ENCODE data around the gene PPP1R9A.

The PPP1R9A gene

GRCh38 chr7:95267754-95268153 lies 360.4 kb downstream of the PPP1R9A start:
- DNase-seq = no peak

DNA sequence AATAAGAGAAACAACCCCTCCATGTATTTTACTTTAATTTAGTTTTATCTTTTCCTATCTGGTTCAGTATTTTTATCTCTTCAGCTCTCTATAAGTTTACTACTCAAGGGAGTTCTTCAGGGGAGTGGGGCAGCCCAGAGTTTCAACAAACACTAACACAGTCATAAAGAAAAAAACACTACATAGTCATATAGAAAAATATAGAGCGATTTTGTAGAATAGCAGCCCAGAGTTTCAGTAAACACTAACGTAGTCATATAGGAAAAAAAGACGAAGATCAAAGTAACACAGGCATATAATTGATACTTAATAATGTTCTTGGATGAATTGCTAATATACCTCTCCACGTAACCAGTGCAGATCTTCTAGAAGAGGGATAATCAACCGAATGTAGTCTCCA lies 362.2 kb downstream of the PPP1R9A start:
- no peak for DNase-seq

DNA sequence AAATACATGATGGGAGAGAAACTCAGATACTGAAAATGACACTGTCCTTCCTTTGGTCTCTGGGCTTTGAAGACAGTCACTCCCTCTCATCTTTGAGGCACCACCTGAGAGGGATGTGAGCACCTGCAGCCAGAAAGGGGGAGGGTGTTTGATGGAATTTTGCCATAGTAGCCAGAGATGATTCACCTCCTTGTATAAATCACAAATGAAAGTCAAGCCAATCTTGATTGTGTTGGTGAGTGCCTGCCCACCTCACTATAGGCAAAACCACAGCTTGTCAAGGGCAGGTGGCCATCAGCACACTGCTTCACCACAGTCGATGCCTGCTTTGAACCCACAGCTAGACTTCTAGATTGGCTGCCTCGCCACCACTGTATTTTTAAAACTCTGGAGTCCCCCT lies 368.7 kb downstream of the PPP1R9A start:
- DNase-seq = no peak

GRCh38 chr7:95279417-95279816 lies 372.0 kb downstream of the PPP1R9A start:
- no peak for DNase-seq

DNA sequence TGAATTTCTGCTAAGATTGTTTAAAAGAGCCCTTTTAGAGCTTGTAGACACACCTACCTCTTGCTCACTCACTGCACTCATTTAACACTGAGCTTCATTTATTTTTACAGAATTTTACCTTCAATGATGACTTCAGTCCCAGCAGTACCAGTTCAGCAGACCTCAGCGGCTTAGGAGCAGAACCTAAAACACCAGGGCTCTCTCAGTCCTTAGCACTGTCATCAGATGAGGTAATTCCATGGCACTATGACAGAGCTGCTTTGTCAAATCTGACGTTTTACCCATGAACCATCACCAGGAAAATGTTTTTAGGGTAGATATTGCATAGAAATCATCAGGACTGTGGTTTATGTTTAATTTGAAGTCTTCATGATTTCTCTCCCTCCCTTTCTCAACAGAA lies 378.7 kb downstream of the PPP1R9A start:
- no peak for DNase-seq

- no peak for DNase-seq
Measured at GRCh38 chr7:95290166-95290830, 382.9 kb downstream of the PPP1R9A start.

DNA sequence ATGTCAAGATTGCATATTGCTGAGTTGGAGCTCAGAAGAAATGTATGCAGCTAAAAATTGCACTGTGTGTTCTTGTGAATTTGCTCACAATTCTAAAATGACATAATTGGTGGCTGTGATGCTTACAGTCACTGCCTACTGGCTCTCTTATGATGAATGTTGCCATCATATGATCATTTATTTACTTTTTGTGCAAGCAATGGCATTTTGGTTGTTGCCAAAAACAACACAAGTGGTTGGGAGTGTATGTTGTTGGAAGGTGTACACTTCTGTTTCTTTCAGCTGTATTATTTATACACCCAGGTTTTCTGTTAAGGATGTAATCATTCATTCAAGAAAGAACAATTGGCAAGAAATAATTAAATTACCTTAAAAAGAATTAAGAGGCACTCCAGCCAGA lies 388.0 kb downstream of the PPP1R9A start:
- DNase-seq = no peak

- DNase-seq = no peak
Measured at GRCh38 chr7:95296456-95296855, 389.1 kb downstream of the PPP1R9A start.

DNA sequence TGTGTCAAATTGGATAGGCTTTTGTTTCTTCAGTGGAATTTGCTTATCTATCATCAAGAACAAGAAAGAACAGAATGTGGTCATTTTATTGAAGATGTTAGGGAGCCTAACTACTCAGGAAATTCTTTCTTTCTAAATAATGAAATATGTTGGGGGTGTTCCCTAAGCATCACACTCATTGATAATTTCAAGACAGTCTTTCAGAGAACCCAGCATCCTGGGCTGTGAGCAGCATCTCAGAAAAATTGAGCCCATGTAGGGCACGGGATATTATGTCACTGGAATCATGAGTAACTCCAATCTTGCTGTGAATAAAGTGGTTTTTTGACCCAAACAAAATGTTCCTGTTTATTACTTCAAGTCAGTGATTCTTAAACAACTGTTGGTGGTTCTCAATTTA lies 389.6 kb downstream of the PPP1R9A start:
- no peak for DNase-seq

GRCh38 chr7:95298091-95298490 lies 390.7 kb downstream of the PPP1R9A start:
- DNase-seq = no peak

DNA sequence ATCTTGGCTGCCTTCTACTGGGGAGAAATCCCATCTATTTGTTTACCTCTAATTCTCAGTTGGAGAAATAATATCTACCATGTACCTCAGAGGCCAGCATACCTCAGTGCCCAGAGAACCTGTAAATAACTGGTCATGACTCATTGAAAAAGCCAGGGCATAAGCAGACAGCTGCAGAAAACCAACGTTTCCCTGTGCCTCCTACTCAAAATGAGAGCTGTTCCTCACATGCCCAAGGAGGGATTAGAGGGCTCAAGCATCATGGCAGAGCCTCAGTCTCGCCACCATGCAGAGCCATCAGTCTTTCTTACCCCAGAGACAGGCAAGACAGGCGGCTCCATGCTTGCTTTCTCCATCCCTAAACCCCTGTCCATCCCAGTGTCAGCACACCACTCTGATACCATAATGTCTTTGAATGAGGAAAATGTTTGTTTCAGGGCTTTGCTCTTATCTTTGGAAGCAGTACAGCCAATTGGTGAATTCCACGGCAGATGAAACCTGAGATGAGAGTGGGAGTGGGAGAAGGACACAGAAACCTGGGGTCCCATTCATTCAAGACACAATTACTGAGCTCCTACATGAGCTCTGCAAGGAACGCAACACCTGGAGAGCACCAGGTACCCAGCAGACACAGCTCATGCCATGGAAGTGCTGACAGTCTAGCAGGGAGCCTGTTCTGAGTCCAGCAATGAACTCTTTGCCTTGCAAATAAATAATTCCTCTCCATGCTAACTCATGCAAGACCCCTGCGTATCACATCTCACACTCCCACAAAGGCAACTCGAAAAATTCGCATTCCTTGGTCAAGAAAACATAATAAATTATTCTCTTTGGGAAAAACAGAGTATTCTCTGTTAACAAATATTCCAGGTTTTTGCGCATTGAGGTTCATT lies 395.9 kb downstream of the PPP1R9A start:
- DNase-seq = no peak

GRCh38 chr7:95304990-95305389 lies 397.6 kb downstream of the PPP1R9A start:
- no peak for DNase-seq

GRCh38 chr7:95309951-95310350 lies 402.6 kb downstream of the PPP1R9A start:
- no peak for DNase-seq

DNA sequence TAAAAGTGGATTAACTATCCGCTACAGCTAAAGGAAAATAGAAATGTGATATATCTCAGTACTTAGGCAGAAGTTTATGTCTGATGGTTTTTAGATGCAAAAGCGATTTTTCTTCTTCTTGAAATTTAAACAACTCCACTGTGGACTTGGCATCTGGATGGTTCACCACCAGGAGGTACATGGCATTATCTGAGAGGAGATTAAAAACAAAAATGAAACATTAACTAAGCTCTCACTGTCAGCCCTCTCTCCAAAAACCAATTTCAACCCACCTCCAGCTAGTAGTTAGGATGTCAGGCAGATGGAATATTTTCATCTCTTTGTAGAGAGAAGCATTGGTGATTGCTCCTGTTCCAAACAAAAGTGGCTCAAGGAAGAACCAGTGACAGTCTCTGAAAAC lies 404.0 kb downstream of the PPP1R9A start:
- DNase-seq = no peak

- DNase-seq = no peak
Measured at GRCh38 chr7:95312561-95312960, 405.2 kb downstream of the PPP1R9A start.

DNA sequence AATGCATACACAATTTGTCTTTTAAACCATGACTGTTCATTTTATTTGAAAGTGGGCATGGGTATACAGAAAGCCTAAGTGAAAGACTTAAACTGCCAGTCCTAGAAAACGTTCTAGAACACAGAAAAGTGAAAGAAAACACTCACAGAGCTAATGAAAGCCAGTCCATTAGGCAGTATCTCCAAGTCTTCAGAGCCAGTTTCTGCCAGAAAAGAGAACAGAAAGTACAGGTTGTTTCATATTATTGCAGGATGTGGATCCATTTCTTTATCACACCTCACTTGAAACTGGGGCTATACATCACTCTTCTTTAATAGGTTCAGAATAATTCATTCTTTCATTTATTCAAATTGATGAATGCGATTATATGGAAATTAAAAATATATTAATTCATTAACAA lies 409.2 kb downstream of the PPP1R9A start:
- no peak for DNase-seq

DNA sequence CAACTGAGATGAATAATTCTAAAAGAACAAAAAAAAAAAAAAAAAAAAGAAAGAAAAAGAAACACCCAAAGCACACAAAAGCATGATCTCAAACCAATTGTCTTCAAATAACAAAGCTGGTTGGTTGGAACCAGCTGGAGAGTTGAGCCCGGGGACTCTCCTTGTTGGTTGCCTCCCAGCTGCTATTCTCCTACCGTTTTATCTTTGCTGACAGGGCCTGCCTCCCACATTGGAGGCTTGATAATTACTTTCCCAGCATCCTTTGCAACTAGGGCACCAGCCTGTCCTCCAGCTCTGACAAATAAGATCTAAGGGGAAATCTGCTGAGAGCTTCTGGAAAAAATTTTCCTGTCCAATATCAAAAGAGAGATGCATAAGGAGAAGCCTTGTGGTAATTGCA lies 410.2 kb downstream of the PPP1R9A start:
- no peak for DNase-seq

DNA sequence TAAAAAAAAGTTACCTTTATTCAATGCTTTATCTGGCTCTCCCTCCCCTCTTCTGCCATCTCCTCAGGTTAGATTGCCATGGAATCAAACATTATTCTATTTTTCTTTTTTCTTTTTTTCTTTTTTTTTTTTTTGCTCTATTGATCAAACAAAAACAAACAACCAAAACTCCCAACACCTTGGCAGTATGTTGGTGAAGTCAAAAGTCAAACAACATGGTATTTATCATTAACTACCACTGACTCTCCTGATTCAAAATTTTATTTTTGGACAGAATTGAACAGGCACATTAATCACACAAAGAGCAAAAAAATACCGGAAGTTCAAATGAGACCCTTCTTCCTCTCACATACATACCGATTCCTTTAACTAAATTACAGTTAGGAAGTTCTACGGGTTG lies 410.6 kb downstream of the PPP1R9A start:
- no peak for DNase-seq

DNA sequence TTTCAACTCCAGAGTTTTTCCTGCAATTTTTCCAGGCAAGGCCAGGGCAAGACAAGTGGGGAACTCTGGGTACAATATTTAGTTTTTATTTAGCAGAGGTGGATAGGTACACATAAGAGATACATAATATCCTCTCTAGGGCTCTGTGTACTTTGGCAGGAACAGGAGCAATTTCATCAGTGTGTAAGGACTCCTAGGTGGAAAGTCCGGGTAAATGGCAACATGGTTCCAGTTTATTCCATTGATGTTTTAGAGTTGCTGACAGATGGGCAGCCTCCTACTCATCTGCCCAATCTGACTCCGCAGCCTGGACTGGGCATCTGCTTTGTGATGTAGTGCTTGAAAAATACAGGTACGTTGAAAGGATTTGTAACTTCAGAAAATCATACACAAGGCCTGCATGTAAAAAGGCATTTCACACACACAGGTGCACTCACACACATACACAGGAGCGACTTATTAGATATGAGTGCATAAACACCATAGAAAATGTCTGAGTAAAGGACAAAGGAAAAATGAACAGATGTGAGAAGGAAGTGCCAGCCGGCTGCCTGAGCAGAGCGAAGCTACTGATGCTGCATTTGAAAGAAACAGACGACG lies 411.2 kb downstream of the PPP1R9A start:
- no peak for DNase-seq

DNA sequence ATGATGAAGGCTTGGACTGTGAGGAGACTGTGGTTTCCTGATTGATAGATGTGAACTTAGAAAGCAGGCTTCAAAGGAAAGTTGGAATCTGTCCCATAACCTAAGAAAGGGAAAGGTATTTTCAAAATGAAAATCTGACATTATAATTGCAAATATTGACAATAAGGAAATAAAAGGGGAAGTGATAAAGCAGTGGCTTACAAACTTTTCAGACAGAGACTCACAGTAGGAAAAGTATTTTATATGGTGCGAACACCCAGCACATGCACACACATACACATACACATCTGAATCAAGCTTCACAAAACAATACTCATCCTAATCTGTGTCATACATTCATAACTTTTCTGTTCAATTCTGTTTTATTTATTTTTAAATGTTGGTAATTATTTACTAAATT lies 412.2 kb downstream of the PPP1R9A start:
- DNase-seq = no peak

DNA sequence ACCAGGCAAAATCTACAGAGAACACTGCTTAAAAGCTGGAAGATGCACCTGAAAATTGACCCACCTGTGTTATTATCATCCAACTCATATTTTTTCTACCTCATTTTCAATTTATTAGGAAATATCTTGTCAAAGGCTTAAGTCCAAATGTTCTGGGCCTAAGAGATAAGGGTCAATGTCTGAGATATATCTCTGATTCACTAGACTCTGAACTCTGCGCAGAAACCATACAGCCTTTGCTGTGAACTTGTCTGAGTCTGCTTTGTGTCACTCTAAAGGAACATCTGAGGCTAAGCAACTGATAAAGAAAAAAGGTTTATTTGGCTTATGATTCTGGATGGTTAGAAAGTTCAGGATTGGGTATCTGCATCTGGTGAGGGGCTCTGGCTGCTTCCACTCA lies 413.3 kb downstream of the PPP1R9A start:
- DNase-seq = no peak

- DNase-seq = no peak
Measured at GRCh38 chr7:95321720-95322119, 414.3 kb downstream of the PPP1R9A start.

DNA sequence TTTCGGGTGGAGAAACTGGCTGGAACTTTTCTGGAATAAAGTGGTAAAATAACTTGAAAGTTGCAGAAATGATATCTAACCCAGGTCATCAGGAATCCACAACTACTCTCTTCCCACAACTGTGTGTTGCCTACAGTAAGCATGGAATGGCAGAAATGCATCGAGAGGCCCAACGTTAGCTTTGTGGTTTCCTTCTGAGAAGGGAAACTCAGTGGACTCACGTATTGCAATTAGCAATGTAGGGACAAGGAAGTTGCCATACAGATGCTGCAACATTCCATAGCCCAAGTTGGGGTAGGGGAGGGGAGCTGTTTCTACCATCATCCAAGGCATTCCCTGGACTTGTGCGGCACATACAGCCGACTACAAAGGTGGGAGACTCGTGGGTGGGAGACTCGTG lies 415.0 kb downstream of the PPP1R9A start:
- no peak for DNase-seq

- DNase-seq = no peak
Measured at GRCh38 chr7:95322854-95323253, 415.5 kb downstream of the PPP1R9A start.
